NT2/D1 (cell line): ENCODE data around the gene BECN2.
A peak's percentile ranks its signal among the peaks of the same experiment; 100 is the strongest.
"Not testable (repeated sequence)": the region's sequence is repeated elsewhere in the genome, so short reads cannot be mapped to it uniquely, and the experiment has no call there.

Source experiments
- DNase-seq: peaks from one replicate; pipeline ENCODE4 v3.0.0-alpha.2; 2011; ENCODE audit warnings: low read depth, low spot score
- H3K27me3 ChIP-seq: 2 replicates; pipeline ENCODE4 v1.6.0; 2011; ENCODE audit warnings: mild to moderate bottlenecking; ENCODE audit not compliant: insufficient read length, insufficient read depth
- H3K36me3 ChIP-seq: 2 replicates; pipeline ENCODE4 v1.6.1; 2011; ENCODE audit warnings: mild to moderate bottlenecking, low read length, mixed read lengths; ENCODE audit not compliant: insufficient read depth, insufficient read length
- H3K4me1 ChIP-seq: 2 replicates; pipeline ENCODE4 v1.5.1; 2011; ENCODE audit not compliant: insufficient read depth, insufficient read length
- H3K4me3 ChIP-seq: 2 replicates; pipeline ENCODE4 v1.5.1; 2011; ENCODE audit warnings: low read depth; ENCODE audit not compliant: insufficient read length
- H3K9ac ChIP-seq: 2 replicates; pipeline ENCODE4 v1.6.0; 2011; ENCODE audit warnings: low read depth; ENCODE audit not compliant: insufficient read length
- H3K9me3 ChIP-seq: 2 replicates; pipeline ENCODE4 v1.5.1; 2011; ENCODE audit warnings: mild to moderate bottlenecking, low read length; ENCODE audit not compliant: insufficient read depth
- SUZ12 ChIP-seq: IDR thresholded peaks from 2 replicates; pipeline ENCODE4 v1.6.1; 2011; ENCODE audit not compliant: insufficient read length, insufficient read depth; ENCODE audit errors: extremely low read depth
- YY1 ChIP-seq: IDR thresholded peaks from 2 replicates; pipeline ENCODE4 v1.6.1; 2011; ENCODE audit not compliant: insufficient read length, insufficient read depth
- ZNF274 ChIP-seq: IDR thresholded peaks from 2 replicates; pipeline ENCODE4 v1.6.1; 2011; ENCODE audit warnings: mild to moderate bottlenecking, low read depth, low read length

BECN2 gene

DNA sequence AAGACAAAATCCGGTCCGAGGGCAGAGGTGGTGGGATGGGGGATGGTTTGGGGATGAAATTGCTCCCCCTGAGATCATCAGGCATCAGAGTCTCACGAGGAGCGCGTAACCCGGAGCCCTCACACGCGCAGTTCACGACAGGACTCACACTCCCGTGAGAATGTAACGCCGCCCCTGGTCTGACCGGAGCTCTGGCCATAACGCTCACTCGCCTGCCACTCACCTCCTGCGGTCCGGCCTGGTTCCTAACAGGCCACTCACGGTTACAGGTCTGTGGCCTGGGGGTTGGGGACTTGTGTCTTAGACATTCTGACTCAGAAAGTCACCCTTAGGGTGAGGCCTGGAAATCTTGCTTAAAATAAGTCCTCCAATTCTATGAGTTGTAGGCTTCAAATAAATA, 21.5 kb downstream of the BECN2 start:
- TF ChIP-seq SUZ12 (no peak), YY1 (no peak), ZNF274 (no peak)
- Histone ChIP-seq H3K4me3 (no peak overlapping the region), H3K4me1 (no peaks in the 10 kb centered on the region), H3K36me3 (no peaks in the 10 kb centered on the region), H3K27me3 (no peaks in the 10 kb centered on the region), H3K9ac (no peak overlapping the region), H3K9me3 (no peaks in the 10 kb centered on the region)
- DNase-seq: no peak

DNA sequence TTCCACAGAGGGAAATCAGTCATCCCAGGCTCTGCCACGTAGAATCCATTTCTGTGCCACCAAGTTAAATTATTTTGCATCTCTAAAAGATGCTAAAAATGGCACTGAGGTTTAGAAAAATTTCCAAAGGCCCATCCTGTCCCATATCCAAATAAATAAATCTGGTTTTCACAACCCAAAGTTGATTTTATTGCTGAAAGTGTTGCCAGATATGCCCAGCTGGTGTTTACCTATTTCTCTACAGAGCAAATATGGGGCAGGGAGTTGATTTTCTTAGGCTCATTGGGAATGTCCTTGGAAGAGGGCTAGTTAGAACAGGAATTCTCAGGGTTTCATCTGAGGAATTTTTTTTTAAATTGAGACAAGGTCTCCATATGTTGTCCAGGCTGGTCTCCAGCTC, 22.4 kb downstream of the BECN2 start:
- Histone ChIP-seq H3K4me3 (no peak overlapping the region), H3K9ac (no peak overlapping the region), H3K9me3 (no peaks in the 10 kb centered on the region), H3K27me3 (no peaks in the 10 kb centered on the region), H3K36me3 (no peaks in the 10 kb centered on the region), H3K4me1 (no peaks in the 10 kb centered on the region)
- TF ChIP-seq YY1 (no peak), ZNF274 (no peak), SUZ12 (no peak)
- no peak for DNase-seq

DNA sequence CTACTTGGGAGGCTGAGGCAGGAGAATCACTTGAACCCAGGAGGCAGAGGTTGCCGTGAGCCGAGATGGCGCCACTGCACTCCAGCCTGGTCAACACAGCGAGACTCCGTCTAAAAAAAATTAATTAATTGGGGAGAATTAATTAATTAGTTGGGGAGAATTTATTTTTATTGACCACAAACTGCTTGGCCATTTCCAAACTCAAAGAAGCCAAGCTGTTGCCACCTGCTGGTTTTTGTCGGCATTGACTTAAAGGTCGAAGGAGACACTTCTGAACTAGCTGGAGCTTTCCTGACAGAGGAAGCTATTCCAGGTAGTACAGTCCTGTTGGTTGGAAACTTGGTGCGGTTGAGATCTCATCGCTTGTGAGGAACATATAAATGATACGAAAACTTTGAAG, 28.2 kb downstream of the BECN2 start:
- Histone ChIP-seq H3K9me3 (no peaks in the 10 kb centered on the region), H3K4me3 (no peak overlapping the region), H3K36me3 (no peaks in the 10 kb centered on the region), H3K9ac (no peak overlapping the region), H3K27me3 (no peaks in the 10 kb centered on the region), H3K4me1 (no peaks in the 10 kb centered on the region)
- DNase-seq: peak; percentile 59
- no peak for TF ChIP-seq ZNF274
- TF ChIP-seq YY1: no peak
- TF ChIP-seq SUZ12: no peak

DNA sequence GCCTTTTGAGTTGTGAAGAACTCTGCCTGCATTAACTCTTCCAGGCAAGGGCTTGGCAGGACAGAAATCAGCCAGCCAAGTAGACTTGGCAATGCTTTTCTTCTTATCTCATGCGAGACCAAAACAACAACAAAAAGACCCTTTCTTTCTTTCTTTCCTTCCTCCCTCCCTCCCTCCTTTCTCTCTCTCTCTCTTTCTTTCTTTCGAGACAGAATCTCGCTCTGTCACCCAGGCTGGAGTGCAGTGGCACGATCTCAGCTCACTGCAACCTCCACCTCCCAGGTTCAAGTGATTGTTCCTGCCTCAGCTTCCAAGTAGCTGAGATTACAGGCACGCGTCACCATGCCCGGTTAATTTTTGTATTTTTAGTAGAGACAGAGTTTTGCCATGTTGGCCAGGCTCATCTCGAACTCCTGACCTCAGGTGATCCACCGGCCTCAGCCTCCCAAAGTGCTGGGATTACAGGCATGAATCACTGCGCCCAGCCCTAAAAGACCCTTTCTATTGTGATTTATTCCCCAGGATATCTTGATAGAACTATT, 30.9 kb downstream of the BECN2 start:
- H3K4me1 ChIP-seq, H3K4me3 ChIP-seq, H3K9ac ChIP-seq, H3K36me3 ChIP-seq, H3K9me3 ChIP-seq, H3K27me3 ChIP-seq, DNase-seq: not testable (repeated sequence)

DNA sequence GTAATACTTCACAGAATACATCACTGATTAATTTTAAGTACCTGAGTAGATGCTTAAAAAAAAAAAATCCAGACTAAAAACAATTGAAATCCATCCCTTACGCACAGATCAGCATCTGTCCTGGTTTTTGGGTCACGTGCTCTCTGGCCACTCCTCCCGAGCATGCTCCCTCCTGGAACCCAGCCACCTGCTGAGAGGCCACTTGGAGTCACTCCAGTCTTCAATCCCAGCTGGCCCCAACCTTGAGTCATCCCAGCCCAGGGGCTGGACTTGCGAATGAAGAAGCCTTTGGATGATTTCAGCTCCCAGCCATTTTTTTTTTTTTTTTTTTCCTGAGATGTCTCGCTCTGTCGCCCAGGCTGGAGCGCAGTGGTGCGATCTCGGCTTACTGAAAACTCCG, 32.5 kb downstream of the BECN2 start:
- DNase-seq: peak; percentile 79

DNA sequence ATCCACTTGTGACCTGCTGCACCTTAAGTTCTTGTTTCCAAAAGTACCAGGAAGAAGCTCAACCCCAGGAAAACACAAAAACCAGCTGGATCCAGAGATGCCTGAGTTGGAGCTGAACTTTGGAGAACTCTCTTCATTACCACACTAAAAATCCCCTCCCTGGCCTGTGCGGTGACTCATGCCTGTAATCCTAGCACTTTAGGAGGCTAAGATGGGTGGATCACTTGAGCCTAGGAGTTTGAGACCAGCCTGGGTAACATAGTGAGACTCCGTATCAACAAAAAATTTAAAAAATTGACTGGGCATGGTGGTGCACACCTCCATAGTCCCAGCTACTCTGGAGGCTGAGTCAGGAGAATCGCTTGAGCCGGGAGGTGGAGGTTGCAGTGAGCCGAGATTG, 35.2 kb downstream of the BECN2 start:
- no peak overlapping the region for H3K4me3 ChIP-seq
- no peak for TF ChIP-seq YY1
- TF ChIP-seq SUZ12: no peak
- no peak for TF ChIP-seq ZNF274
- no peak for DNase-seq
- no peak overlapping the region for H3K9ac ChIP-seq
- H3K4me1 ChIP-seq: peaks cover 2% of the 10 kb centered on the region
- no peaks in the 10 kb centered on the region for H3K27me3 ChIP-seq
- H3K36me3 ChIP-seq: no peaks in the 10 kb centered on the region
- no peaks in the 10 kb centered on the region for H3K9me3 ChIP-seq

More for the DNA sequence above, 32.5 kb downstream of the BECN2 start:
- no peaks in the 10 kb centered on the region for H3K9me3 ChIP-seq
- H3K27me3 ChIP-seq: no peaks in the 10 kb centered on the region
- H3K36me3 ChIP-seq: no peaks in the 10 kb centered on the region
- no peak overlapping the region for H3K4me3 ChIP-seq
- H3K4me1 ChIP-seq: peaks cover 2% of the 10 kb centered on the region
- H3K9ac ChIP-seq: no peak overlapping the region
- TF ChIP-seq ZNF274 (no peak), YY1 (no peak), SUZ12 (no peak)

DNA sequence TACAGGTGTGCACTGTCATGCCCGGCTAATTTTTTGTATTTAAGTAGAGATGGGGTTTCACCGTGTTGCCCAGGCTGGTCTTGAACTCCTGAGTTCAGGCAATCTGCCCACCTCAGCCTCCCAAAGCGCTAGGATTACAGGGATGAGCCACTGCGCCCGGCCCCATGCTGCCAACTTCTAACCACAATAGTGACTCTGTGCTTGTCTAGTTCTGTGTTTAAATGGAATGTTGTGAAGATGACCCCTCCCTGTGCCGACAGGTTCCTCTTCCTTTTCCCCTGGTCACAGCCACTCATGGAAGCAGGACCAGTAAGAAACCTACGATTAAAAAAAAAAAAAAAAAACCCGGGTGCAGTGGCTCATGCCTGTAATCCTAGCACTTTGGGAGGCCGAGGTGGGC, 36.6 kb downstream of the BECN2 start:
- Histone ChIP-seq H3K4me3 (no peak overlapping the region), H3K4me1 (peaks cover 4% of the 10 kb centered on the region), H3K36me3 (no peaks in the 10 kb centered on the region), H3K27me3 (no peaks in the 10 kb centered on the region), H3K9me3 (no peaks in the 10 kb centered on the region), H3K9ac (no peak overlapping the region)
- no peak for DNase-seq
- TF ChIP-seq YY1 (no peak), ZNF274 (no peak), SUZ12 (no peak)
